HG03521 (cell line): Measurements from ENCODE around the gene PTPRG.
A peak's percentile ranks its signal among the peaks of the same experiment; 100 is the strongest.
"Not testable (repeated sequence)": the region's sequence is repeated elsewhere in the genome, so short reads cannot be mapped to it uniquely, and the experiment has no call there.

Source experiments
- ATAC-seq: cut with Tn5 transposase; IDR thresholded peaks from one replicate; pipeline ENCODE4 v1.9.1; 2021; ENCODE audit warnings: mild to moderate bottlenecking, moderate library complexity; ENCODE audit not compliant: unreplicated experiment

PTPRG gene

GRCh38 chr3:61561374-61562041 is at the start of gene PTPRG:
TSS of gene PTPRG (plus strand) at chr3:61561571. CDS start at chr3:61562288, 717 bp downstream.
- ATAC-seq: peak; percentile 38

- ATAC-seq: no peak
These were observed 42.8 kb upstream of the PTPRG start for GRCh38 chr3:61518590-61518989.

- peak; percentile 93 for ATAC-seq
These were observed 40.3 kb upstream of the PTPRG start for GRCh38 chr3:61520966-61521628.

- no peak for ATAC-seq
These were observed 39.3 kb upstream of the PTPRG start for GRCh38 chr3:61522060-61522459.

DNA sequence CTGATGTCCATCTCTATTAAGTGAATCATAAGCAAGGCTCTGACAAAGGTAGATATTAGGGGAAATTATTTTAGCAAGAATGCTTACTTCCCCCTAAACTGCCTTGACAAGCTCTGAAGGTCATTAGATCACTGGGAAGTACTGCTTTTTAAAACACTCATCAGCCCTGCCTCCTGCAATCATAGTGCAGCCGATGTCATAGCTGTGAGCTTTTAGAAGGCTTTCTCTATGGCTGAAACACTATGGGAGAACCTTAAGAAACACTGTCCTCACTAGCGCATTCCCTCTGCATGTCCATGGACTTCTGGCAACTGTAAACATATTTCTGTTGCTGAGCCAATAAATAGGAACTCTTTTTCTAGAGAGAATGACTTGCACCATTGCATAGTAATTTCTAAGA is 38.7 kb upstream of the PTPRG start:
- no peak for ATAC-seq

DNA sequence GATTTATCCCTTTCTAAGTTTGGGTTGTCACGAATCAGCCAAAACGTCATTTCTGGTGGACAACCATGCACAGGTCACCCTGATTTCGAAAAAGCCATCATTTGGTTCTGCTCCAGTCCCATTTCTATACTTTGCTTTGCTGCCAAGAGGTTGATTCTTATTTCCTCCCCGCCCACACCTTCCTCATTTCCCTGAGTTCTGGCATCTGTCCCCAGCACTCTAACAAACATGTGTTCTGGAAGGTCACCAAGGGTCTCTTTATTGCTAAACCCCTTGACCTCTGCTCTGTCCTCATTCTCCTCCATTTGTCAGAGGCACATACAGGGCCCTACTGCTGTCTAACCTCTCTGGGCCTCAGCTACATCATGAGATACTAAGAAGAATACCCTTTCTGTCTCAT is 36.4 kb upstream of the PTPRG start:
- no peak for ATAC-seq

DNA sequence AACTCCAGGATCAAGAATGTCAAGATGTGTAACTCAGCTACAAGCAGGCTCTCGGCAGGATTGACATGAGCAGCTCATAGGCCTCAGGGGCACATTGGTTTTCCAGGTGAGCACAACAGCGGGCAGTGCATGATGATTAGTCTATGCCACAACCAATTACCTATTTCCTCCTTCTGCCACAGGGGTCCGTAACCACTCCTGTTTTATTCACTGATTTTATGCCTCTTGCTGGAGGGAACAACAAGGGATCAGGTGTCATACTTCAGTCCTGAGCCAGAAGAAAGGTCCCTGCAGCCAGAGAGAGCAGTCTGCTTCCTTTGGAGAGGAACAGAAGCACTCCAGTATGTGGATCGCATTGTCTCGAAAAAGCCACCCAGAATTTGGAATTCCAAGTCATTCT is 35.1 kb upstream of the PTPRG start:
- ATAC-seq: no peak

- ATAC-seq: no peak
These were observed 34.4 kb upstream of the PTPRG start for GRCh38 chr3:61527011-61527410.

DNA sequence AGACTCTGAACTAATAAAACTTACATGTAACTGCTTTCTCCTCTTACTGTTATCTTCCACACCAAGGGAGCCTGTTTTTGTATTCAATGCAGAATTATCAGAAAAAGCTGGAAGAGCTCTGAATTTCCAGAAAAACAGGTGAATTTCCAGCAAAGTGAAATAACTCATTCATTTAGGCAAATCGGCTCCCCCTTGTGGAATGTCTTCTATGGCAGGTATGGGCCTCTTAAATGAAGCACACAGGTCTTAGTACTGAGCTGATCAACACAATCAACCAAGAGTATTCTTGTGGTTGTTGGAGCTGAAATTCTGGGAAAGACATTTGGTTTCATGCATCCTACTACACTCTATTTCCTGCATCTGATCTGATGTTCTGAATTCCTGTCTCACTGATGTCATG is 31.0 kb upstream of the PTPRG start:
- ATAC-seq: no peak

GRCh38 chr3:61531528-61531927 is 29.8 kb upstream of the PTPRG start:
- no peak for ATAC-seq

- no peak for ATAC-seq
These were observed 28.5 kb upstream of the PTPRG start for GRCh38 chr3:61532739-61533500.

DNA sequence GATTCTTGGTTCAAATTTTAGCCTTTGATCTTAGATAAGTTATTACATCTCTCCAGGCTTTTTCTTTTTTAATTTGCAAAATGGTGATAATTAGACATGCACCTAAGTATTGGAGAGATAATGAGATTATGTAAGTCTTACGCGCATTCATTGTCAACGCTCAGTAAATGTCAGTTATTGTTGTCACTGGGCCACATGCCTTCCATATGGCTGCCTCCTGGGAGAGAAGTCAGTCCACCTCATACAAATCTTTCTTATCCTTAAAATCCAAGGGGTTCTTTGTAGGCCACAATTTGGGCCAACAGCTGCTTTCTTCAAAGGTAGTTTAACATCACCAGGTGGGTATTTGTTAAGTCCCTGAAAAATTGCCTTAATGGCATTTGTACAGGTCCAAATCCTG is 25.5 kb upstream of the PTPRG start:
- ATAC-seq: no peak

GRCh38 chr3:61537366-61537765 is 24.0 kb upstream of the PTPRG start:
- ATAC-seq: no peak

GRCh38 chr3:61538486-61538885 is 22.9 kb upstream of the PTPRG start:
- ATAC-seq: no peak

- ATAC-seq: no peak
These were observed 19.7 kb upstream of the PTPRG start for GRCh38 chr3:61541694-61542093.

- ATAC-seq: no peak
These were observed 15.7 kb upstream of the PTPRG start for GRCh38 chr3:61545716-61546115.

DNA sequence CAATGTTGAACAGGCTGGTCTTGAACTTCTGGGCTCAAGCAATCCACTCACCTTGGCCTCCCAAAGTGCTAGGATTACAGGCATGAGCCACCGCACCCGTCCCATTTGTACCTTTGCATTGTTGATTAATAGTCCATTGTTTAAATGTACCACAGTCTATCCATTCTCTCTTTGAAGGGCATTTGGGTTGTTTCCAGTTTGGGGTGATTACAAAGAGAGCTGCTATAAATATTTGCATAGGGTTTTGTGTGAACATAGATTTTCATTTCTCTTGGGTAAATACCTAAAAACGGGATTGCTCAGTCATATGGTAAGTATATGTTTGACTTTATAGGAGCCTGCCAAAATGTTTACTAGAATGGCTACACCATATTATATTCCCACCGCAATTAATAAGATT is 13.7 kb upstream of the PTPRG start:
- ATAC-seq: no peak

DNA sequence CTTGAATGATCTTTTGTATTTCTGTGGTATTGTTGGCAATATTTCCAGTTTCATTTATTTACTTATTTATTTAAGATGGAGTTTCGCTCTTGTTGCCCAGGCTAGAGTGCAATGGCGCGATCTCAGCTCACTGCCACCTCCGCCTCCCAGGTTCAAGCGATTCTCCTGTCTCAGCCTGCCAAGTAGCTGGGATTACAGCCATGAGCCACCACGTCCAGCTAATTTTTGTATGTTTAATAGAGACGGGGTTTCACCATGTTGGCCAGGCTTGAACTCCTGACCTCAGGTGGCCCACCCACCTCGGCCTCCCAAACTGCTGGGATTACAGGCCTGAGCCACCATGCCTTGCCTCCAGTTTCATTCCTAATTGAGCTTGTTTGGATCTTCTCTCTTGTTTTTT is 8.7 kb upstream of the PTPRG start:
- not testable (repeated sequence) for ATAC-seq

- no peak for ATAC-seq
These were observed 2.1 kb upstream of the PTPRG start for GRCh38 chr3:61559136-61559731.

GRCh38 chr3:61560517-61561373 is 626 bp upstream of the PTPRG start:
- peak; percentile 41 for ATAC-seq
